HG02870 (cell line): ENCODE data around the gene ZNF432.

ENCODE experiments used
- ATAC-seq: cut with Tn5 transposase; IDR thresholded peaks from one replicate; pipeline ENCODE4 v1.9.1; 2021; ENCODE audit warnings: mild to moderate bottlenecking, moderate library complexity; ENCODE audit not compliant: unreplicated experiment

Gene ZNF432

DNA sequence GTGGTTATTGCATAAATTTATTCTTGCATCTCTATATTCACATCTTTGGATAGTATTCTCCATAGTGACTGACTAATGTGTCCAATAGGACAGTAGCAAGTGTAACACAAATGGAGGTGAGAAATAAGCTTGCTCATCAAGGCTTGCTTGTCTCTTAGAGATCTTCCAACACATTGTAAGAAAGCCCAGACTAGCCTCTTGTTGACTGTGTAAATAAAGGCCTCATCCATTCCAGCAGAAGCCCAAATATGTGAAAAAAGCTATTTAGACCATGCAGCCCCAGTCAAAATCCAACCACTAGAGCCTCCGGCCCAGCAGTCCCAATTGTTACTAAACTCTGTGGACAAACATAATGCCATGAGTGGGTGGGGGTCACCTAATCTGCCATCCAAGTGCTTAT lies 38.0 kb downstream of the ZNF432 start:
- no peak for ATAC-seq

DNA sequence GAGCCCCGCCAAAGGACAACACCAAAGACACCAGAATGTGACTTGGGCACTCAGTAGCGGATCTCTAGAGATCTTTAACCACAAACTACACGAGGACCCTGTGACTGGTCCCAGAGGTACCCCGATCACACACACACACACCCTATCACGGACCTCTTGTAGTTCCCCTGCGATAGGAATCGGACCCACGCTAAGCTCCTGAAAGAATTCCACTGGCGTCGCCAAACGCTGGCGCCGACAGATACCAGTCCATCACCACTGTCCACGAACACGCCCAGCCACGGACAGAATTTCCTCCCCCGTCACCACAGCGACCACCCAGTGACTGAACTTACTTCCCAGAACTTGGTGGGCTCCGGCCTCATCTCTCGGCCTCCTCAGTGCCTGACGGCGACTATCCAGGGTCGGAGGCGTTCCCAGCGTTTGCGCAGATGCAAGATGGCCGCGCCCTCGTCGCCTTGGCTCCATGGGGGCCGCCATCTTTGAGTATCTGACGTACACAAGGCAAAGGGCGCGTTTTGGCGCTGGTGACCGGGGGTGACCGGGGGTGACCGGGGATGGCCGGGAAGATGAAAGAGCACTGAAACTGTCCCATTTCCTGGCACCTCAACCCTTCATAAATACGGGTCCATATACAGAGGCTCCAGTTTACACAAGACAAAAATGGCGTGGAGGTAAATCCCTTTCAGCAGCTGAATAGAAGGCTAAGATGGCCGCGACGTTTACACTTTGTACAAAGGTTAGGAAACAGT lies 40.7 kb downstream of the ZNF432 start, which contains the start of gene ZNF615:
Gene ZNF615, minus strand, starts transcription at position 406 of the 752 bp plus-strand sequence. CDS start 4,500 bp downstream, outside the sequence.
- peak; percentile 74 for ATAC-seq

DNA sequence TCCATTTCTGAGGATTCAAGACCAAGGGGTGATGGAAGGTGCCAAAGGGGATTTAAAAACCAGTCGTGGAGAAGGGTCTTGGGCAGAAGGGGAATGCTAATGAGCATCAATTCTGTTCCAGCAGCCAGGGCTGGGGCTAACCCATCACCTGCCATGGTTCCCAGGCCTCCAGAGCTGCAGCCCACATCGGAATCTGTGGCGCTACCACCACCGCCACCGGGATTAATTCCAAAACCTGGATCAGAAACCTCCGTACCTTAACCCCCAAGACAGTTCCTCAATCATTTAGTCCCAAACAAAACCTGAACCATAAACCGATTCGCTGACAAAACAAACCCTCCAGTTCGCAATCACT lies 41.2 kb downstream of the ZNF432 start:
- no peak for ATAC-seq

DNA sequence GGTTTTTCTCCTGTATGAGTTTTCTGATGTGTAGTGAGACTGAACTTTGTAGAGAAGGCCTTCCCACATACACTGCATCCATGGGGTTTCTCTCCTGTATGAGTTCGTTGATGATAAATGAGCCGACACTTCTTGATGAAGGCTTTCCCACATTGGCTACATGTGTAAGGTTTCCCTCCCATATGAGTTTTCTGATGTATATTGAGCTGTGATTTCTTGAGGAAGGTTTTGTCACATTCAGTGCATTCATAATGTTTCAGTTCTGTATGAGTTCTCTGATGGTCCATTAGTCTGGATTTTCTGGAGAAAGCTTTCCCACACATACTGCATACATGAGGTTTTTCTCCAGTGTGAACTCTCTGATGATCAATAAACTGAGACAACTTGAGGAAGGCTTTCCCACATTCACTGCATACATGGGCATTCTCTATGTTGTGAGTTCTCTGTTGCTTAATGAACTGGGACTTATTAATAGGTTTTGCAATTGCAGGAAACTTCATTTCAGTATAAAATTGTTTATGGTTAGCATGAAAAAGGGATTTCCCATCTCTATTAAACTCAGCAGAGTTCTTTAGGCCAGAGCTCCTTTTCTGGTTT lies 54.5 kb downstream of the ZNF432 start:
- ATAC-seq = no peak

DNA sequence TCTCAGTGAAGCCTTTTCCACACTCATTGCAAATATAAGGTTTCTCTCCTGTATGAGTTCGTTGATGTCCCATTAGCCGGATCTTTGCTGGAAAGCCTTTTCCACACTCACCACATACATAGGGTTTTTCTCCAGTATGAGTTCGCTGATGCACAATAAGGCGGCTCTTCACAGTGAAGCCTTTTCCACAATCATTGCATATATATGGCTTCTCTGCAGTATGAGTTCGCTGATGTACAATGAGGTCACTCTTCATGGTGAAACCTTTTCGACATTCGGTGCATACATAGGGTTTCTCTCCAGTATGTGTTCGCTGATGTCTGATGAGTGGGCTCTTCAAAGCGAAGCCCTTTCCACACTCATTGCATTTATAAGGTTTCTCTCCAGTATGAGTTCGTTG lies 55.2 kb downstream of the ZNF432 start:
- ATAC-seq = no peak

DNA sequence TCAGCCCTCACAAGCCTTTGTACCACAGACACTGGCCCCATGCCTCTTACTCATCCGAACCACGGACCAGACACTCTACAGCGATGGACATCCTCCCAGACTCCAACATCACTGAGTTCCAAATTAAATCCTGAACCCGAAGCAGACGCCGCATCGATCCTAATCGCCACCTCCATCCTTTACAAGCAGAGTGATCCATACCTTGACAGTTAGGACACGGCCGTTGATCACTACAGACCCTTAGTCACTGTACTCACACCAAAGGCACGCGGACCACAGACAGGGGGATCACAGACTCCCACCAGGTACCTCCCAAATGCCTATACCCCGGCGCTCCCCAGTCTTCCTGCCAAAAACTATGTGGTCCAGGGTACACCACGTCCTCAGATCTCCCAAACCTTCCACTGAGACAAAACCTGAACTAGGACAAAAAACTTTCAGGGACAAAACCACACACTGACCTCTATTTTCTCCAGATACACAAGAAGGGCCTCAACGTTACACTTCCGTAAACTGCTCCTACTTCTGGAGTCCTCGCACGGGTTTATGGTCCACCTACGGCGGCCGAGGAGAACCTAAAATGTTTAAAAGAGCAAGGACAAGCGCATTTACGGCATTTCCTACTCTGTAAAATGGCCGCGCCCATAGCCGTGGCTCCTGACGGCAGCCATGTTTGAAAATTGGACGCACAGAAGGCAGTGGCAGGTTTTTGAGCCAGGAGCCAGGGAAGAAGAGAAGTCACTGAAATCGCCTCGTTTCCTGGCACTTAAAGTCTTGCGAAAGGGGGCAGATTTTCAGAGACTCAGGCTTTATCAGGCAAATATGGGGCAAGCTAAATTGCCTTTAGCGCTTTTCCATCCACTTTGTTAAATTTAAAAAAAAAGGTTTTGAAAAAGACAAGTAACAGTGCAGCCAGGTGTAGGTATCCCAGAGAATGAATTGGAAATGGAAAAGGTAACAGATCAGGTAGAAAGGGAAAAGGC lies 62.0 kb downstream of the ZNF432 start, which contains the start of gene ZNF350:
Gene ZNF350, minus strand, starts transcription at position 532 of the 983 bp plus-strand sequence. CDS start 12,480 bp downstream, outside the sequence.
- ATAC-seq = peak; percentile 79

DNA sequence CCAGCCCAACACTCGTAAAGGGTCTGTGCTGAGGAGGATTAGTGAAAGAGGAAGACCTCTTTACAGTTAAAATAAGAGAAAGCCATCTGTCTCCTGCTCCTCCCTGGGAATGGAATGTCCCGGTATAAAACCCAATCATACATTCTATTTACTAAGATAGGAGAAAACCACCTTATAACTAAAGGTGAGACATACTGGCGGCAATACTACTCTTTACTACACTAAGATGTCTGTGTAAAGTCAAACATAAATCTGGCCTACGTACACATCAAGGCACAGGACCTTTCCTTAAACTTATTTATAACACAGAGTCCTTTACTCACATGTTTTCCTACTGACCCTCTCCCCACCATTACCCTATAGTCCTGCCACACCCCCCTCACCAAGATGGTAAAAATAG lies 65.3 kb downstream of the ZNF432 start:
- no peak for ATAC-seq
